ENCODE data around the gene TTLL11.

DNA sequence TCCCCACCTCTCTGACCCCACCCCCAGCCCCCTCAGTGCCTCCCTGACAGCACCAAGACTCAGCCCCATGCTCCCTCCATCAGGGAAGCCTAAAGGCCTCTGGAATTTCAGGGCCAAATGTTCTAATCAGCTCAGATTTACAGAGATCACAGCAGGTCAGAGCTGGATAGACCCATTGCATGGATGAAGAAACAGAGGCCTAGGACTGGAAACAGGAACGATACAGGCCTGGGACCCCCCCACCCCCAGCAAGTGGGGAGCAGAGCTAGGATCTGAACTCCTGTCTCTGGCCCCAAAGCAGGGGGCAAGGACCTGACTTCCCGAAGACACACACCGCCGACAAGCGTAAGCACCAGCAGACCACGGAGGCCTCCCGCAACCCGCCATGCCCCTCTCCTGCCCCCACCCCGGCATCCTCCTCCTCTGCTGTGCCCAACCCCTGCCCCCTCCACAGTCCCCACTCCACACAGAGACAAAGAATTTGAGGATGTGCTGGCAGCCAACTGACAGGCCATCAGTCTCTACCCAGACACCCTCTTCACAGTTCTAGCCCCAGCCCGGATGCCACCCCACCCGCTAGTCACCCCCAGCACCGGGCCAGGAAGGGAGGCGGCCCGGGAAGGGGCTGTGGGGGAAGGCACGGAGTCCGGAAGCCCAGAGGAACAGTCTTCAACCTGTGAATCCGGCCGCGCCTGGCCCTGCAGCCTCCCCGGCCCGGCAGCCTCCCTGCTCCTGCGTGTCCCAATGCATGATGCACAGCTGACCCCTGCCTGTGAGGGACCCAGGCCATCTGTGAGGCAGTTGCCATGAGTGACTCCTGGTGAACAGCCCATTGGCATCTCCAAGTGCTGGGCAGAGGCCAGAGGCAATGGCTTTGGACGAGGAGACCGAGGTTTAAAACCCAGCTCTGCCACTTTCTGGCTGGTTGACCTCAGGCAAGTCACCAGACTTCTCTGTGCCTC, 35.2 kb upstream of the TTLL11 start:
- TF ChIP-seq CTCF (IDR thresholded peaks at IDR 0.05): no peak
- TF ChIP-seq POLR2A (IDR thresholded peaks at IDR 0.05): no peak
- peak; percentile 60 to 77 for TF ChIP-seq POLR2AphosphoS5 (IDR thresholded peaks at IDR 0.05)
- TF ChIP-seq EP300 (IDR thresholded peaks at IDR 0.05): peak in 3 of 4 donors; percentile 2 to 52 (median 27)

All from upper lobe of left lung (tissue), 4 donors.